GM18867 (cell line): ENCODE data around the gene TRIM9.

Experiments used
- ATAC-seq: cut with Tn5 transposase; IDR thresholded peaks from one replicate; pipeline ENCODE4 v1.9.1; 2021; ENCODE audit warnings: mild to moderate bottlenecking, moderate library complexity; ENCODE audit not compliant: unreplicated experiment

TRIM9 gene

GRCh38 chr14:50937325-50937724, 157.6 kb downstream of the TRIM9 start:
- ATAC-seq = no peak

GRCh38 chr14:50936882-50937281, 158.0 kb downstream of the TRIM9 start:
- ATAC-seq = no peak

DNA sequence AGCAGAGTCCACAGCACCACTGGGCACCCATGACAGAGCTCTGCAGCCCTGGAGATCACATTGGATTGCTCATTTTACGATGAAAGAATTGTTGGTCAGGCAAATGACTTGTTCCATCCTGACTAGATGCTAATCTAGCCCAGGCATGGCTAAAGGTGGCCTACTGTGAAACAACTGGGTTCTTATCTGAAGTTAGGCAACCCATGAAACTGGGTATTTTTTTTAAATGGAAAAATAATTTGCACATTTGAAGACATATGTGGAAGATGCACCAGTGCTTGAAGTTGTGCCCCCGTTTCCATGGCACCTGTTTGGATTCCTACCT, 158.9 kb downstream of the TRIM9 start:
- ATAC-seq = no peak

DNA sequence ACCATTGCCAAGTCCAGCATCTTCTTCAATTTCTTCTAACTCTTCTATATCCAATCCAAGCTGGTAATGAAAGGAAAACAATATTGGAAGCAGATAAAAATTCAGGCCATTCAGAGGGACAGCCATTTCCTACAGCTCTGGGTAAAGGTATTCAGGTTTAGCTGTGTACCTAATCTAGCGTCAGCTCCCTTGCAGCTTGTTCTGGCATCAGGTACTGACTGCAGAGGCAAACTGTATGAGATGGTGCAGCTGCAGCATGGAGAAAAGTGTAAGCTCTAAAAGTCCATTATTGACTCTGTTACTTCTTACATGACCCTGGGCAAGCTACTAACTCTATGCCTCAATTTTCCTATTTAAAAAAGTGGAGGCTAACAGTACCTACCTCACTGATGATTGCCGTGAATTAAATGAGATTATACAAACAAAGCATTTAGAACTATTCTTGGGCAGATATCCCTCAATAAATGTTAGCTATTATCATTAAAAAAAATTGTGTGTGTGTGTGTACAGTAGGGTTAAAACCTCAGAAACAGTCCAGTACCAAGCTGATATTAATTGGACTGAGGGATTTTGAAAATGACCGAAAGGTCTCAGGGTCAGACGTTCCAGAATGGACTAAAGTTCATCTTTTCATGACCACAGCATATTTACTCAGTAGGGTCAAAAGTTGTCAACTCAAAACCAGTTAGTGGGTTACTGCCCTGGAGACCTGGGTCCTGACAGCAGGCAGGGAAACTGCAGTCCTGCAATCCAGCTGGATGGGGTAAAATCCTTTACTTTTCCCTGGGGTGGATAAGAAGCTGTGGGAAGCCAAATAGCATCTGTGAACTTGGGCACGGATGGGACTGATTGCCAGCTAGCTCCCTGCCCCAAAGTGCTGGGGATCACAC, 159.5 kb downstream of the TRIM9 start:
- no peak for ATAC-seq

DNA sequence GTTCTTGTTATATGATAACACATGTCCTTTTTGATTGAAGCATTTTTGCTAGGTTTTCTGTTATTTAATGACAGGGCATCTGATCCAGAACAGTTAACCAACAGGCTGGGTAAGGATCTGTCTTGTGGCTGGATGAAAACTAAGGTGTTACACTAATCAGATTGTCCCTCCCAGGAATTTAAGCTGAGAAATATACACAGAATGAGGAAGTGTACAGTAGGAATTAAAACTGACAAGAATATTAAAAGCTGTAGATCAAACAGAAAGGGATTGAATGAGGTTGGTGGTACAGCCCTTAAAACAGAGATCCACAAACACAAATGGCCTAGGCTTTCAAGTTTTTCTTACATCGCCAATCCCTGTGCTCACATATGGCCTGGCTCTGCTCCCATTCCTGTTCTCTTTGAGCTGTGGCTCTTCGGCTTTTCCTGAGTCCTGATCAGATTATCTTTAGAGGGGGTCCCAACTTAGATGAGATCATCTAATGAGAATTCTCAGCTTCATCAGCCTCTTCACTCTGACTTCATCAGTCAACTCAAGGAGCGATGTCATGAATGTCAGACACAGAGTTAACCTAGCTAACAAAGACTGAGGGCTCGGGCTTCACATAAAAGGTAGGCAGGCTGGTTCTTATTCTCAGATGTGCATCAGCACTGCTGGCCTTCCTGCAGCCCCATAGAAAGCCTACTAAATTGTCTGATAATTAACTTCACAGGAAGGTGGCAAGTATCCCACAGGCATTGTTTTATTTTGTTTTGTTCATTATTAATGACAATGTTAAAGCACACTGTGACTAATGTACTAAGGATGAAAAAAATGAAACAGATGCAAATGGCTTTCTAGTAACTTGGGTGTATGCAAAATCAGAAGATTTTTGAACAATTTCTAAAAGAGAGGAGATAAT, 162.1 kb downstream of the TRIM9 start:
- no peak for ATAC-seq

- no peak for ATAC-seq
Observed at GRCh38 chr14:50932156-50932555, 162.7 kb downstream of the TRIM9 start.

DNA sequence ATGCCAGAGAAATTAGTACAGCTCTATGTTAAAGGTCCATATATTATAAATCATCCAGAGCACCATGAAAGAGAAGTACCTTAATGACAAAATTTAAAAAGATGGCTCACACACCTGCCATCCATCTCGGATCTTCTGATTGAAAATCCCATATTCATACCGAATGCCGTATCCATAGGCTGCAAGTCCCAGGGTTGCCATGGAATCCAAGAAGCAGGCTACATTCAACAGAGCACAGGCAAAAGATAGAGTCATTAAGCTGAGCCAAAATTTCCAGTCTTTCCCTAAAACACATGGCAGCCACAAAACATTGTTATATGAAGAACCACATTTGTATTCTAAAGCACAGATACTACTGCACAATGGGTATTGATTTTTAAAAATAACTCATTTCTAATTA, 163.3 kb downstream of the TRIM9 start:
- ATAC-seq = no peak

- no peak for ATAC-seq
Observed at GRCh38 chr14:50929506-50929905, 165.4 kb downstream of the TRIM9 start.

DNA sequence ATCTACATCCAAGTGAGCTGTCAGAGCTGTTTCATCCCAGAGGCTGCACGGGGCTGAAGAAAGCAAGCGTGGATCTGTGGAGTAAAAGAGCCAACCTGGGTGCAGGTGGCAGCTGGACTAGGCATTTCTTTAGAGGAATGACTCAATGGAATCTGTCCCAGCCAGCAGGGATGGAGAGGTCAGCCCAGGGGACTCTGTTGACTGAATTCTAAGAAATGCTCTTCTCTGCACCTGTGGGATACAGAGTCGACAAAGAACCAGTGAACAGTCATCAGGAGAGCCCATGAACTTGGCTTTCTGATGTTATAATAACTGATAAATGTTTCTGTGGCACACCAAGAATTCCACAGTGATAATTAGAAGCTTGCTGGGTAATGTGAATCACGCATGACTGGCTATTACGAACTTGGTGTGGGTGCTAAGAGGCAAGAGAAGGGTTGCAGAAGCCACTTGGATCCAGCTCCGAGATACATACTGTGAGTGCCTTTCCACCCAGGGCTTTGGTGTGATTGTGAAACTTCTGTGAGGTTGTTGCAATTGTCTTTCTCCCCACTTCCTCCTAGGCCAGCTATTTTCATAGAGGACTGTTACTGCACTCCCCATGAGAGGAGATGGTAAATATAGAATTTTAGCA, 166.8 kb downstream of the TRIM9 start:
- no peak for ATAC-seq

DNA sequence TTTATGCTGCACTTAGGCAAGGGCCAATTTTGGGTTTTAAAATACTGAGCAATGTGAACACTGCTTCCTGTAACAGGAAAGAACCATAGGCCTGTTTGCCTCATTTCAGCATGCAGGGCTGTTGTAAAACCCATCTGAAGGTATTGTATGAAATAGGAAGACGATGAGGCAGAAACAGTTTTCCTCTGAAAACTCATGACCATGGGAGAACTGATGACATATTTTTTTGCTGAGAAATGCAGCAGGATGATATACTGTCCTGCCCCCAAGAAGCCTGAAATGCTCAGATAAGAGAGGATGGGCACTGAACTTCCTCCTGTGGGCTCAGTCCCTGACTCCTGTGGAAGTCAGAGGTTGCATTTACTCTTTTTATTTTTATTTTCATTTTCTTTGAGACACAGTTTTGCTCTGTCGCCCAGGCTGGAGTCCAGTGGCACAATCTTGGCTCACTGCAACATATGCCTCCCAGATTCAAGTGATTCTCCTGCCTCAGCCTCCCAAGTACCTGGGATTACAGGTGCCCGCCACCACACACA, 168.0 kb downstream of the TRIM9 start:
- ATAC-seq = no peak
